GM23338 (cell line): ENCODE data around the gene EPAS1. TPM values are rescaled to one million over a fixed set of nuclear protein-coding genes. Genes with fewer than 3 reads are reported as not detected.

Source experiments
- ATAC-seq: fragments of 200-7000 bp; cut with Tn5 transposase; 3 replicates; pipeline ENCODE4 v1.9.1; 2020
- DNase-seq: peaks from one replicate; pipeline ENCODE4 v3.0.0-alpha.2; 2015; ENCODE audit warnings: low spot score
- H2AFZ ChIP-seq: fragments of 200-600 bp; sonication (generic); 2 replicates; pipeline ENCODE4 v1.8.0; 2016; ENCODE audit warnings: antibody characterized with exemption, mild to moderate bottlenecking, moderate library complexity
- H3F3A ChIP-seq: fragments of 200-600 bp; sonication (generic); replicated peaks from 2 replicates; pipeline ENCODE4 v1.8.0; 2017; ENCODE audit warnings: antibody characterized with exemption, mixed run types, low read depth
- H3K27ac ChIP-seq: fragments of 200-600 bp; sonication (generic); 2 replicates; pipeline ENCODE4 v1.6.1; 2016; ENCODE audit warnings: low read depth
- H3K27me3 ChIP-seq: fragments of 200-600 bp; sonication (generic); 2 replicates; pipeline ENCODE4 v1.8.0; 2016; ENCODE audit warnings: mild to moderate bottlenecking, mixed run types, moderate library complexity; ENCODE audit not compliant: insufficient read depth
- H3K36me3 ChIP-seq: fragments of 200-600 bp; sonication (generic); 2 replicates; pipeline ENCODE4 v1.8.0; 2016; ENCODE audit warnings: mild to moderate bottlenecking; ENCODE audit not compliant: insufficient read depth
- H3K4me1 ChIP-seq: fragments of 200-600 bp; sonication (generic); 2 replicates; pipeline ENCODE4 v1.8.0; 2016; ENCODE audit warnings: mild to moderate bottlenecking, moderate library complexity; ENCODE audit not compliant: insufficient read depth
- H3K4me2 ChIP-seq: fragments of 200-600 bp; sonication (generic); 2 replicates; pipeline ENCODE4 v1.7.1; 2017; ENCODE audit warnings: mixed run types
- H3K4me3 ChIP-seq: fragments of 200-600 bp; sonication (generic); 2 replicates; pipeline ENCODE4 v1.6.1; 2016; ENCODE audit warnings: mixed run types
- H3K79me2 ChIP-seq: fragments of 200-600 bp; sonication (generic); replicated peaks from 2 replicates; pipeline ENCODE4 v1.8.0; 2017; ENCODE audit warnings: mild to moderate bottlenecking; ENCODE audit not compliant: insufficient read depth
- H3K9me2 ChIP-seq: fragments of 200-600 bp; sonication (generic); 2 replicates; pipeline ENCODE4 v1.8.0; 2017; ENCODE audit not compliant: insufficient read depth
- H4K20me1 ChIP-seq: fragments of 200-600 bp; sonication (generic); replicated peaks from 2 replicates; pipeline ENCODE4 v1.8.0; 2017; ENCODE audit warnings: mild to moderate bottlenecking; ENCODE audit not compliant: insufficient read depth
- H3K27ac Mint-ChIP-seq: 2 replicates; pipeline ENCODE4 v1.8.0; 2020; ENCODE audit warnings: inconsistent platforms, mild to moderate bottlenecking, moderate library complexity, mixed read lengths
- H3K27me3 Mint-ChIP-seq: 3 replicates; pipeline ENCODE4 v1.8.0; 2022; ENCODE audit warnings: low read depth, mild to moderate bottlenecking, moderate library complexity, mixed read lengths, inconsistent platforms; ENCODE audit not compliant: insufficient read depth, poor library complexity
- H3K36me3 Mint-ChIP-seq: 3 replicates; pipeline ENCODE4 v1.8.0; 2021; ENCODE audit warnings: low read depth, mild to moderate bottlenecking, inconsistent platforms, moderate library complexity, mixed read lengths
- H3K4me1 Mint-ChIP-seq: 3 replicates; pipeline ENCODE4 v1.8.0; 2020; ENCODE audit warnings: mild to moderate bottlenecking, inconsistent platforms, mixed read lengths
- H3K4me3 Mint-ChIP-seq: 3 replicates; pipeline ENCODE4 v1.8.0; 2021; ENCODE audit warnings: moderate library complexity, mild to moderate bottlenecking, inconsistent platforms, mixed read lengths
- H3K9me3 Mint-ChIP-seq: 3 replicates; pipeline ENCODE4 v1.8.0; 2020; ENCODE audit warnings: moderate library complexity, mild to moderate bottlenecking, inconsistent platforms, mixed read lengths
- CREB1 ChIP-seq: fragments of 250-450 bp; sonication (Bioruptor Pico); IDR thresholded peaks from 2 replicates; pipeline ENCODE4 v1.5.0; 2020; ENCODE audit warnings: low read depth, mild to moderate bottlenecking, moderate library complexity
- EZH2 ChIP-seq: fragments of 200-600 bp; sonication (generic); IDR thresholded peaks from one replicate; pipeline ENCODE4 v1.8.0; 2017; ENCODE audit warnings: antibody characterized with exemption, mild to moderate bottlenecking, low read depth; ENCODE audit not compliant: unreplicated experiment
- EZH2phosphoT487 ChIP-seq: fragments of 200-600 bp; sonication (generic); IDR thresholded peaks from one replicate; pipeline ENCODE4 v1.8.1; 2018; ENCODE audit warnings: antibody characterized with exemption; ENCODE audit not compliant: unreplicated experiment
- JUNB ChIP-seq: IDR thresholded peaks from one replicate; pipeline ENCODE4 v1.6.1; 2016; ENCODE audit warnings: antibody characterized with exemption; ENCODE audit not compliant: unreplicated experiment
- NANOG ChIP-seq: IDR thresholded peaks from 2 replicates; pipeline ENCODE4 v1.6.1; 2016; ENCODE audit warnings: antibody characterized with exemption, borderline replicate concordance
- POLR2AphosphoS5 ChIP-seq: IDR thresholded peaks from 2 replicates; pipeline ENCODE4 v1.6.1; 2016; ENCODE audit warnings: antibody characterized with exemption, low read depth
- STAT1 ChIP-seq: IDR thresholded peaks from one replicate; pipeline ENCODE4 v1.6.1; 2016; ENCODE audit warnings: antibody characterized with exemption; ENCODE audit not compliant: unreplicated experiment
- ZNF114 ChIP-seq: fragments of 250-450 bp; sonication (Bioruptor Pico); IDR thresholded peaks from 2 replicates; pipeline ENCODE4 v1.5.0; 2020; ENCODE audit warnings: mild to moderate bottlenecking, moderate library complexity
- ZNF331 ChIP-seq: fragments of 250-450 bp; sonication (Bioruptor Pico); IDR thresholded peaks from 2 replicates; pipeline ENCODE4 v1.5.0; 2020; ENCODE audit warnings: low read depth, mild to moderate bottlenecking, moderate library complexity
- polyA plus RNA-seq: library from polyadenylated mRNA; unstranded; fragments of >200 nt; fragmentation: Nextera tagmentation; extraction: Ambion mirVana; gene quantifications from 2 replicates; pipeline ENCODE4 v1.2.1, GENCODE V29; 2016
- total RNA-seq: library from RNA; depleted of rRNA; stranded (reverse); fragments of >200 nt; shearing (Covaris generic); gene quantifications from 2 replicates; pipeline ENCODE4 v1.2.3, GENCODE V29; 2014
- TF ChIP-seq, protein P1 (sequence below), 2 experiments: fragments of 200-600 bp in 1 of 2; sonication (generic) in 1 of 2; conservative IDR thresholded peaks; 2 replicates each; pipeline versions ENCODE4 v1.5.1 to v1.6.1; 2016 to 2017; ENCODE audit warnings: antibody characterized with exemption in 2 of 2, low read depth in 2 of 2, mild to moderate bottlenecking in 2 of 2, moderate library complexity in 1 of 2
- TF ChIP-seq, protein P2 (sequence below): fragments of 250-450 bp; sonication (Bioruptor Pico); IDR thresholded peaks from 2 replicates; pipeline ENCODE4 v1.5.0; 2020; ENCODE audit warnings: mild to moderate bottlenecking, moderate library complexity
- TF ChIP-seq, protein P3 (sequence below): IDR thresholded peaks from 2 replicates; pipeline ENCODE4 v1.6.1; 2016; ENCODE audit warnings: antibody characterized with exemption
- TF ChIP-seq, protein P4 (sequence below): IDR thresholded peaks from one replicate; pipeline ENCODE4 v1.6.1; 2018; ENCODE audit warnings: antibody characterized with exemption; ENCODE audit not compliant: unreplicated experiment

The EPAS1 gene
- total and polyA plus RNA-seq, 2 experiments from 2014 or later = 0.68 to 5.4 TPM

DNA sequence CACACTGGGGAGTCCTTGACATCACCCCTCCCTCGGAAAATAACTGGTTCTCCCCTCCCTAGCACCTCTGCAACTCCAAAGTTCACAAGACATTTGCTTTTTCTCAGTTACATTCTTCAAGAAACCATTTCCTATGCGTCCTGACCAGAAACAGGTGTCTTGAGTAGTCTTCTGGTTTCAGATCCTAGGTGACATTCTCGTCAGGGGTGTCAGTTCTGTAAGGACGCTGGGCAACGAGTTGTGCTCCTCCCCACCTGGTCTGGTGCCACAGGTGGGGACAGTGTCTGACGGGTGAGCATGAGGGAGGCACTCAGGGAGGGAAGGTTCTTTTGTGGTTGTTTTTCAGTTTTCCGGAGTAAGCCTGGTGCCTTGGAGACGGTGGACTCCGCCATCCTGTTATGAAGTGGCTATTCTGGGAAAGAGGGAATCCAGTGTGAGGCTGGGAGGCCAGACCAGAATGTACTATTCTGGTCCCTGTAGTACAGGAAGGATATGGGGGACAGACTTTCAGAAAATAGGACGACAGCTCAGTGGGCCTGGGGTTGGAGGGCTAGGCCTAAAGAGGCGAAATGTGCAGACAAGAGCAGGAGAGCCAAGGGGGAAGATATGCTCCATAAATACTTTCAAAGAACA, 50.6 kb downstream of the EPAS1 start:
- no peaks in the 10 kb centered on the region; the same call in 1 of the 2 replicates for H3K4me1 ChIP-seq
- H3K4me3 Mint-ChIP-seq = no peak overlapping the region
- no peaks in the 10 kb centered on the region for H3F3A ChIP-seq
- H3K4me2 ChIP-seq = no peak overlapping the region
- no peak overlapping the region for H3K27ac ChIP-seq
- H3K9me3 Mint-ChIP-seq = no peaks in the 10 kb centered on the region
- H2AFZ ChIP-seq = no peak overlapping the region
- H3K27me3 Mint-ChIP-seq = peaks cover 1% of the 10 kb centered on the region
- H3K36me3 Mint-ChIP-seq = no peaks in the 10 kb centered on the region
- H3K4me1 Mint-ChIP-seq = peaks cover 24% of the 10 kb centered on the region
- TF ChIP-seq, protein P1, sequence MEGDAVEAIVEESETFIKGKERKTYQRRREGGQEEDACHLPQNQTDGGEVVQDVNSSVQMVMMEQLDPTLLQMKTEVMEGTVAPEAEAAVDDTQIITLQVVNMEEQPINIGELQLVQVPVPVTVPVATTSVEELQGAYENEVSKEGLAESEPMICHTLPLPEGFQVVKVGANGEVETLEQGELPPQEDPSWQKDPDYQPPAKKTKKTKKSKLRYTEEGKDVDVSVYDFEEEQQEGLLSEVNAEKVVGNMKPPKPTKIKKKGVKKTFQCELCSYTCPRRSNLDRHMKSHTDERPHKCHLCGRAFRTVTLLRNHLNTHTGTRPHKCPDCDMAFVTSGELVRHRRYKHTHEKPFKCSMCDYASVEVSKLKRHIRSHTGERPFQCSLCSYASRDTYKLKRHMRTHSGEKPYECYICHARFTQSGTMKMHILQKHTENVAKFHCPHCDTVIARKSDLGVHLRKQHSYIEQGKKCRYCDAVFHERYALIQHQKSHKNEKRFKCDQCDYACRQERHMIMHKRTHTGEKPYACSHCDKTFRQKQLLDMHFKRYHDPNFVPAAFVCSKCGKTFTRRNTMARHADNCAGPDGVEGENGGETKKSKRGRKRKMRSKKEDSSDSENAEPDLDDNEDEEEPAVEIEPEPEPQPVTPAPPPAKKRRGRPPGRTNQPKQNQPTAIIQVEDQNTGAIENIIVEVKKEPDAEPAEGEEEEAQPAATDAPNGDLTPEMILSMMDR (conservative IDR thresholded peaks at IDR 0.05; ENCODE audit: low read depth in 2 of 2) = no peak
- no peak for TF ChIP-seq ZNF331 (CRISPR knock-in tag)
- TF ChIP-seq, protein P2, sequence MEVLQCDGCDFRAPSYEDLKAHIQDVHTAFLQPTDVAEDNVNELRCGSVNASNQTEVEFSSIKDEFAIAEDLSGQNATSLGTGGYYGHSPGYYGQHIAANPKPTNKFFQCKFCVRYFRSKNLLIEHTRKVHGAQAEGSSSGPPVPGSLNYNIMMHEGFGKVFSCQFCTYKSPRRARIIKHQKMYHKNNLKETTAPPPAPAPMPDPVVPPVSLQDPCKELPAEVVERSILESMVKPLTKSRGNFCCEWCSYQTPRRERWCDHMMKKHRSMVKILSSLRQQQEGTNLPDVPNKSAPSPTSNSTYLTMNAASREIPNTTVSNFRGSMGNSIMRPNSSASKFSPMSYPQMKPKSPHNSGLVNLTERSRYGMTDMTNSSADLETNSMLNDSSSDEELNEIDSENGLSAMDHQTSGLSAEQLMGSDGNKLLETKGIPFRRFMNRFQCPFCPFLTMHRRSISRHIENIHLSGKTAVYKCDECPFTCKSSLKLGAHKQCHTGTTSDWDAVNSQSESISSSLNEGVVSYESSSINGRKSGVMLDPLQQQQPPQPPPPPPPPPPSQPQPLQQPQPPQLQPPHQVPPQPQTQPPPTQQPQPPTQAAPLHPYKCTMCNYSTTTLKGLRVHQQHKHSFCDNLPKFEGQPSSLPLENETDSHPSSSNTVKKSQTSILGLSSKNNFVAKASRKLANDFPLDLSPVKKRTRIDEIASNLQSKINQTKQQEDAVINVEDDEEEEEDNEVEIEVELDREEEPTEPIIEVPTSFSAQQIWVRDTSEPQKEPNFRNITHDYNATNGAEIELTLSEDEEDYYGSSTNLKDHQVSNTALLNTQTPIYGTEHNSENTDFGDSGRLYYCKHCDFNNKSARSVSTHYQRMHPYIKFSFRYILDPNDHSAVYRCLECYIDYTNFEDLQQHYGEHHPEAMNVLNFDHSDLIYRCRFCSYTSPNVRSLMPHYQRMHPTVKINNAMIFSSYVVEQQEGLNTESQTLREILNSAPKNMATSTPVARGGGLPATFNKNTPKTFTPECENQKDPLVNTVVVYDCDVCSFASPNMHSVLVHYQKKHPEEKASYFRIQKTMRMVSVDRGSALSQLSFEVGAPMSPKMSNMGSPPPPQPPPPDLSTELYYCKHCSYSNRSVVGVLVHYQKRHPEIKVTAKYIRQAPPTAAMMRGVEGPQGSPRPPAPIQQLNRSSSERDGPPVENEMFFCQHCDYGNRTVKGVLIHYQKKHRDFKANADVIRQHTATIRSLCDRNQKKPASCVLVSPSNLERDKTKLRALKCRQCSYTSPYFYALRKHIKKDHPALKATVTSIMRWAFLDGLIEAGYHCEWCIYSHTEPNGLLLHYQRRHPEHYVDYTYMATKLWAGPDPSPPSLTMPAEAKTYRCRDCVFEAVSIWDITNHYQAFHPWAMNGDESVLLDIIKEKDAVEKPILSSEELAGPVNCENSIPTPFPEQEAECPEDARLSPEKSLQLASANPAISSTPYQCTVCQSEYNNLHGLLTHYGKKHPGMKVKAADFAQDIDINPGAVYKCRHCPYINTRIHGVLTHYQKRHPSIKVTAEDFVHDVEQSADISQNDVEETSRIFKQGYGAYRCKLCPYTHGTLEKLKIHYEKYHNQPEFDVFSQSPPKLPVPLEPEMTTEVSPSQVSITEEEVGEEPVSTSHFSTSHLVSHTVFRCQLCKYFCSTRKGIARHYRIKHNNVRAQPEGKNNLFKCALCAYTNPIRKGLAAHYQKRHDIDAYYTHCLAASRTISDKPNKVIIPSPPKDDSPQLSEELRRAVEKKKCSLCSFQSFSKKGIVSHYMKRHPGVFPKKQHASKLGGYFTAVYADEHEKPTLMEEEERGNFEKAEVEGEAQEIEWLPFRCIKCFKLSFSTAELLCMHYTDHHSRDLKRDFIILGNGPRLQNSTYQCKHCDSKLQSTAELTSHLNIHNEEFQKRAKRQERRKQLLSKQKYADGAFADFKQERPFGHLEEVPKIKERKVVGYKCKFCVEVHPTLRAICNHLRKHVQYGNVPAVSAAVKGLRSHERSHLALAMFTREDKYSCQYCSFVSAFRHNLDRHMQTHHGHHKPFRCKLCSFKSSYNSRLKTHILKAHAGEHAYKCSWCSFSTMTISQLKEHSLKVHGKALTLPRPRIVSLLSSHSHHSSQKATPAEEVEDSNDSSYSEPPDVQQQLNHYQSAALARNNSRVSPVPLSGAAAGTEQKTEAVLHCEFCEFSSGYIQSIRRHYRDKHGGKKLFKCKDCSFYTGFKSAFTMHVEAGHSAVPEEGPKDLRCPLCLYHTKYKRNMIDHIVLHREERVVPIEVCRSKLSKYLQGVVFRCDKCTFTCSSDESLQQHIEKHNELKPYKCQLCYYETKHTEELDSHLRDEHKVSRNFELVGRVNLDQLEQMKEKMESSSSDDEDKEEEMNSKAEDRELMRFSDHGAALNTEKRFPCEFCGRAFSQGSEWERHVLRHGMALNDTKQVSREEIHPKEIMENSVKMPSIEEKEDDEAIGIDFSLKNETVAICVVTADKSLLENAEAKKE (CRISPR knock-in tag) = no peak
- no peak for TF ChIP-seq STAT1
- TF ChIP-seq JUNB = no peak
- no peak for TF ChIP-seq EZH2phosphoT487
- TF ChIP-seq, protein P3, sequence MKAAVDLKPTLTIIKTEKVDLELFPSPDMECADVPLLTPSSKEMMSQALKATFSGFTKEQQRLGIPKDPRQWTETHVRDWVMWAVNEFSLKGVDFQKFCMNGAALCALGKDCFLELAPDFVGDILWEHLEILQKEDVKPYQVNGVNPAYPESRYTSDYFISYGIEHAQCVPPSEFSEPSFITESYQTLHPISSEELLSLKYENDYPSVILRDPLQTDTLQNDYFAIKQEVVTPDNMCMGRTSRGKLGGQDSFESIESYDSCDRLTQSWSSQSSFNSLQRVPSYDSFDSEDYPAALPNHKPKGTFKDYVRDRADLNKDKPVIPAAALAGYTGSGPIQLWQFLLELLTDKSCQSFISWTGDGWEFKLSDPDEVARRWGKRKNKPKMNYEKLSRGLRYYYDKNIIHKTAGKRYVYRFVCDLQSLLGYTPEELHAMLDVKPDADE = no peak
- TF ChIP-seq CREB1 = no peak
- TF ChIP-seq EZH2 = no peak
- no peak for TF ChIP-seq ZNF114
- TF ChIP-seq POLR2AphosphoS5 = no peak
- no peak for TF ChIP-seq NANOG
- TF ChIP-seq, protein P4, sequence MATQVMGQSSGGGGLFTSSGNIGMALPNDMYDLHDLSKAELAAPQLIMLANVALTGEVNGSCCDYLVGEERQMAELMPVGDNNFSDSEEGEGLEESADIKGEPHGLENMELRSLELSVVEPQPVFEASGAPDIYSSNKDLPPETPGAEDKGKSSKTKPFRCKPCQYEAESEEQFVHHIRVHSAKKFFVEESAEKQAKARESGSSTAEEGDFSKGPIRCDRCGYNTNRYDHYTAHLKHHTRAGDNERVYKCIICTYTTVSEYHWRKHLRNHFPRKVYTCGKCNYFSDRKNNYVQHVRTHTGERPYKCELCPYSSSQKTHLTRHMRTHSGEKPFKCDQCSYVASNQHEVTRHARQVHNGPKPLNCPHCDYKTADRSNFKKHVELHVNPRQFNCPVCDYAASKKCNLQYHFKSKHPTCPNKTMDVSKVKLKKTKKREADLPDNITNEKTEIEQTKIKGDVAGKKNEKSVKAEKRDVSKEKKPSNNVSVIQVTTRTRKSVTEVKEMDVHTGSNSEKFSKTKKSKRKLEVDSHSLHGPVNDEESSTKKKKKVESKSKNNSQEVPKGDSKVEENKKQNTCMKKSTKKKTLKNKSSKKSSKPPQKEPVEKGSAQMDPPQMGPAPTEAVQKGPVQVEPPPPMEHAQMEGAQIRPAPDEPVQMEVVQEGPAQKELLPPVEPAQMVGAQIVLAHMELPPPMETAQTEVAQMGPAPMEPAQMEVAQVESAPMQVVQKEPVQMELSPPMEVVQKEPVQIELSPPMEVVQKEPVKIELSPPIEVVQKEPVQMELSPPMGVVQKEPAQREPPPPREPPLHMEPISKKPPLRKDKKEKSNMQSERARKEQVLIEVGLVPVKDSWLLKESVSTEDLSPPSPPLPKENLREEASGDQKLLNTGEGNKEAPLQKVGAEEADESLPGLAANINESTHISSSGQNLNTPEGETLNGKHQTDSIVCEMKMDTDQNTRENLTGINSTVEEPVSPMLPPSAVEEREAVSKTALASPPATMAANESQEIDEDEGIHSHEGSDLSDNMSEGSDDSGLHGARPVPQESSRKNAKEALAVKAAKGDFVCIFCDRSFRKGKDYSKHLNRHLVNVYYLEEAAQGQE = no peak
- no peaks in the 10 kb centered on the region for H3K79me2 ChIP-seq
- DNase-seq (no peak), ATAC-seq (no peak)
- no peaks in the 10 kb centered on the region for H3K27me3 ChIP-seq
- H3K36me3 ChIP-seq = no peaks in the 10 kb centered on the region
- H3K4me3 ChIP-seq = no peak overlapping the region
- no peaks in the 10 kb centered on the region for H3K9me2 ChIP-seq
- no peak overlapping the region for H3K27ac Mint-ChIP-seq
- no peaks in the 10 kb centered on the region for H4K20me1 ChIP-seq
